Mammary epithelial cell (primary cell): ENCODE data around the gene GCH1.

Experiments used
- CTCF ChIP-seq, 2 donors: IDR thresholded peaks in 1 of 2; conservative IDR thresholded peaks in 1 of 2; 2 replicates each; pipeline ENCODE4 v1.5.1; 2011 to 2012; ENCODE audit warnings: inconsistent platforms in 2 of 2, low read length in 2 of 2, mild to moderate bottlenecking in 2 of 2, control low read depth in 1 of 2, low read depth in 1 of 2; ENCODE audit not compliant: insufficient read depth in 1 of 2; ENCODE audit errors: extremely low read depth in 1 of 2
- EZH2 ChIP-seq: IDR thresholded peaks from 2 replicates; pipeline ENCODE4 v1.6.1; 2012; ENCODE audit warnings: low read length, inconsistent platforms, borderline replicate concordance

GRCh38 chr14:54902143-54902520 is 494 bp downstream of the GCH1 start:
- TF ChIP-seq EZH2 (no peak), CTCF (conservative IDR thresholded peaks at IDR 0.05 in 1 of 2, IDR thresholded peaks at IDR 0.05 in 1 of 2; ENCODE audit: extremely low read depth in 1 of 2, insufficient read depth in 1 of 2, low read depth in 1 of 2, low read length in 2 of 2) (no peak)
